Right lobe of liver (tissue), 6 donors: ENCODE results near the gene TTLL6. TPM values are rescaled to one million over a fixed set of nuclear protein-coding genes. Genes with fewer than 3 reads are reported as not detected.

Experiments
- ATAC-seq, 4 donors: fragments of 200-7000 bp; cut with Tn5 transposase; one replicate each; pipeline ENCODE4 v1.9.1; 2020; ENCODE audit warnings: mild to moderate bottlenecking in 4 of 4, moderate library complexity in 4 of 4
- DNase-seq, 3 donors: peaks; one replicate each; pipeline ENCODE4 v3.0.0-alpha.2; 2020
- H3K27ac ChIP-seq, 3 donors: fragments of 200-600 bp; one replicate each; pipeline ENCODE4 v1.8.0; 2022
- H3K27me3 ChIP-seq, 2 donors: fragments of 200-600 bp; one replicate each; pipeline ENCODE4 v1.8.0; 2022
- H3K36me3 ChIP-seq, 4 donors: fragments of 200-600 bp; sonication (generic) in 1 of 4; one replicate each; pipeline versions ENCODE4 v1.5.1 to v1.8.0; 2017 to 2022; ENCODE audit warnings: control low read depth in 1 of 4
- H3K4me1 ChIP-seq, 4 donors: fragments of 200-600 bp; sonication (generic) in 1 of 4; one replicate each; pipeline versions ENCODE4 v1.5.1 to v1.8.0; 2017 to 2022; ENCODE audit warnings: control low read depth in 1 of 4
- H3K4me3 ChIP-seq, 3 donors: fragments of 200-600 bp; one replicate each; pipeline ENCODE4 v1.8.0; 2022
- H3K9me3 ChIP-seq, 4 donors: fragments of 200-600 bp; sonication (generic) in 1 of 4; one replicate each; pipeline versions ENCODE4 v1.5.1 to v1.8.0; 2017 to 2022; ENCODE audit warnings: control low read depth in 1 of 4
- POLR2A ChIP-seq: fragments of 450-650 bp; IDR thresholded peaks from one replicate; pipeline ENCODE4 v1.6.1; 2017; ENCODE audit warnings: antibody characterized with exemption, mild to moderate bottlenecking
- WGBS: methylation state at CpG from one replicate; pipeline ENCODE4 v1.1.6; 2018; ENCODE audit warnings: low coverage, low lambda C conversion rate; ENCODE audit not compliant: insufficient coverage; ENCODE audit errors: missing lambda C conversion rate; 5-methylcytosine and 5-hydroxymethylcytosine counted together
- intact Hi-C, 2 donors: fragments of 100-400 bp; cut with DNase I; formaldehyde crosslinking; loops; one replicate each; pipeline versions ENCODE4 v1.11.2 to v1.14.1; 2022
- total RNA-seq, 6 experiments: library from RNA; depleted of rRNA in 2 of 6; stranded (reverse); fragments of >200 nt in 2 of 6; fragmentation: NEBNext Ultra II Directional in 3 of 6; extraction: Animal tissue kit (Norgen Biotek cat#: 25700) in 3 of 6; gene quantifications; one replicate each; pipeline versions ENCODE4 v1.1.0 to v1.2.4, GENCODE V29; 2016 to 2023
- TF ChIP-seq, protein P1 (sequence below), 4 donors: fragments of 200-600 bp in 3 of 4; fragments of 450-650 bp in 1 of 4; IDR thresholded peaks; one replicate each; pipeline versions ENCODE4 v1.5.1 to v1.8.0; 2016 to 2022; ENCODE audit warnings: antibody characterized with exemption in 4 of 4, mild to moderate bottlenecking in 2 of 4
- donor health status: DM: no; HTN: yes; CAD: no.
- donor health status: DM: no; HTN: no; CAD: no.
- donor health status: DM: no; HTN: no; CAD: no.
- donor health status: DM: no; HTN: yes; CAD: no.
- donor health status: DM: no; HTN: yes; CAD: no.

The TTLL6 gene
- total RNA-seq, 6 experiments from 2014 or later: 0.12 TPM; not detected in 5

DNA sequence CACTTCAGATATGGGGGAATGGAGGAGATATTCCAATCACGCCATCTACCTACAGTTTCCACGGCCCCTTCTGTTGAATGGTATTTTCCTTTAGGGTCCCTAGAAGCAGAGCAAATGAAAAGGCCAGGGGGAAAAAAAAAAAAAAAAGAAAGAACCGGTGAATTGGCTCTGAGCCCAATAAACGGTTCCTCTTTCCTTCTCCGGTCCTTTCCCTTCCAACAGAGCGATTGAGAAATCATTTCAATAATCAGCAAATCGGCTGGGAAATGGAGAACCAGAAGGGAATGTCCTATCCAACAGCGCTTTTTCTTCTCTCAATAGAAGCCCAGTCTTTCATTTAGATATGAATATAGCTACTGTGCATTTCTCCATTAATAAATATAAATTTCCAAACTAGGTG lies 61.7 kb downstream of the TTLL6 start:
- H3K4me3 ChIP-seq: no peak overlapping the region
- DNase-seq (no peak), ATAC-seq (no peak)
- TF ChIP-seq, protein P1, sequence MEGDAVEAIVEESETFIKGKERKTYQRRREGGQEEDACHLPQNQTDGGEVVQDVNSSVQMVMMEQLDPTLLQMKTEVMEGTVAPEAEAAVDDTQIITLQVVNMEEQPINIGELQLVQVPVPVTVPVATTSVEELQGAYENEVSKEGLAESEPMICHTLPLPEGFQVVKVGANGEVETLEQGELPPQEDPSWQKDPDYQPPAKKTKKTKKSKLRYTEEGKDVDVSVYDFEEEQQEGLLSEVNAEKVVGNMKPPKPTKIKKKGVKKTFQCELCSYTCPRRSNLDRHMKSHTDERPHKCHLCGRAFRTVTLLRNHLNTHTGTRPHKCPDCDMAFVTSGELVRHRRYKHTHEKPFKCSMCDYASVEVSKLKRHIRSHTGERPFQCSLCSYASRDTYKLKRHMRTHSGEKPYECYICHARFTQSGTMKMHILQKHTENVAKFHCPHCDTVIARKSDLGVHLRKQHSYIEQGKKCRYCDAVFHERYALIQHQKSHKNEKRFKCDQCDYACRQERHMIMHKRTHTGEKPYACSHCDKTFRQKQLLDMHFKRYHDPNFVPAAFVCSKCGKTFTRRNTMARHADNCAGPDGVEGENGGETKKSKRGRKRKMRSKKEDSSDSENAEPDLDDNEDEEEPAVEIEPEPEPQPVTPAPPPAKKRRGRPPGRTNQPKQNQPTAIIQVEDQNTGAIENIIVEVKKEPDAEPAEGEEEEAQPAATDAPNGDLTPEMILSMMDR (IDR thresholded peaks at IDR 0.05): no peak
- no peak for TF ChIP-seq POLR2A
- H3K36me3 ChIP-seq: no peaks in the 10 kb centered on the region
- WGBS: 15% methylated on average over 8 of the region's 8 CpGs
- no peak overlapping the region for H3K27ac ChIP-seq
- no peaks in the 10 kb centered on the region for H3K4me1 ChIP-seq
- peaks cover 7 to 43% of the 10 kb centered on the region in 2 donors for H3K27me3 ChIP-seq
- H3K9me3 ChIP-seq: no peaks in the 10 kb centered on the region
- intact Hi-C loops: no loop called here

DNA sequence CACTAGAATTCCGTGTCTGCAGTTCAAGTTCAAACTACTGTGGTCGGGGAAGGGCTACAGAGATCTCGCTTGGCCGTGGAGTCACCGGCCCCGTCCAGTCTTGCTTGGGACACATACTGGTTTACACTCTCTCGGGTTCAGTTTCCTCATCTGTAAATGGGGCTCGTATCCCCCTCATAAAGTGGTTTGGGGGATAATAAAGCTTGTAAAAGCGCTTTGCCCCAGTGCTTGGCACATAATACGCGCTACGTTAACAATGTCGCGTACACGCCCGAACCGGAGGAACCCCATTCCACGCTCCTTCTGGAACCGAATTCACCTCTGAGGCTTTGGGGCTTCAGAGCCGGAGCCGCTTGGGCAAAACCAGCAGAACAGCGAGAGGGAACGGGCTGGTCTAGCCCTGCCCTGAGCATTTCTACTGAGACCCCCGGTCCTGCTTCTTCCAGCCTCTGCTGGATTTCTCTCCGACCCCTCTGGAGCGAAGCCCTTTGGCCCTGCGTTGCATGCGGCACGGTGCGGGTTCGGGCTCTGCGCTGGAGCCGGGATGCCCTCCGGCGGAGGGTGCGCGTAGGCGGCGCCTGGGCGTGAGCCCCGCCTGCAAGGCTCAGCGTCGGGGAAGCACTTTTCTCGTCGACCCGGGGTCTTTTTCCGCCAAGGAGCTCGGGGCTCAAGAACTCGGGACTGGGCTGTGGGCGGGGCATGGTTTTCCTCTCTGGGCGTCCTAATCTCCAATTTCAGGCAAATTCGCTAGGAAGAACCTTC lies 62.3 kb downstream of the TTLL6 start:
- H3K4me3 ChIP-seq: no peak overlapping the region
- no peaks in the 10 kb centered on the region for H3K4me1 ChIP-seq
- DNase-seq (no peak), ATAC-seq (no peak)
- H3K36me3 ChIP-seq: no peaks in the 10 kb centered on the region
- H3K9me3 ChIP-seq: no peaks in the 10 kb centered on the region
- WGBS: 8% methylated on average over 20 of the region's 52 CpGs
- no peak overlapping the region for H3K27ac ChIP-seq
- TF ChIP-seq POLR2A: no peak
- TF ChIP-seq, protein P1 (IDR thresholded peaks at IDR 0.05): no peak
- intact Hi-C loops: no loop called here
- peaks cover 7 to 48% of the 10 kb centered on the region in 2 donors for H3K27me3 ChIP-seq

GRCh38 chr17:48753794-48754499 lies 63.1 kb downstream of the TTLL6 start:
- peaks cover 7 to 53% of the 10 kb centered on the region in 2 donors for H3K27me3 ChIP-seq
- H3K4me3 ChIP-seq: no peak overlapping the region
- no peaks in the 10 kb centered on the region for H3K36me3 ChIP-seq
- 9% methylated on average over 19 of the region's 22 CpGs for WGBS
- H3K9me3 ChIP-seq: no peaks in the 10 kb centered on the region
- DNase-seq (no peak), ATAC-seq (peak in 2 of 4 donors; percentile 36 to 37)
- intact Hi-C loops: no loop called here
- TF ChIP-seq, protein P1 (IDR thresholded peaks at IDR 0.05): no peak
- no peak for TF ChIP-seq POLR2A
- H3K27ac ChIP-seq: no peak overlapping the region
- no peaks in the 10 kb centered on the region for H3K4me1 ChIP-seq

DNA sequence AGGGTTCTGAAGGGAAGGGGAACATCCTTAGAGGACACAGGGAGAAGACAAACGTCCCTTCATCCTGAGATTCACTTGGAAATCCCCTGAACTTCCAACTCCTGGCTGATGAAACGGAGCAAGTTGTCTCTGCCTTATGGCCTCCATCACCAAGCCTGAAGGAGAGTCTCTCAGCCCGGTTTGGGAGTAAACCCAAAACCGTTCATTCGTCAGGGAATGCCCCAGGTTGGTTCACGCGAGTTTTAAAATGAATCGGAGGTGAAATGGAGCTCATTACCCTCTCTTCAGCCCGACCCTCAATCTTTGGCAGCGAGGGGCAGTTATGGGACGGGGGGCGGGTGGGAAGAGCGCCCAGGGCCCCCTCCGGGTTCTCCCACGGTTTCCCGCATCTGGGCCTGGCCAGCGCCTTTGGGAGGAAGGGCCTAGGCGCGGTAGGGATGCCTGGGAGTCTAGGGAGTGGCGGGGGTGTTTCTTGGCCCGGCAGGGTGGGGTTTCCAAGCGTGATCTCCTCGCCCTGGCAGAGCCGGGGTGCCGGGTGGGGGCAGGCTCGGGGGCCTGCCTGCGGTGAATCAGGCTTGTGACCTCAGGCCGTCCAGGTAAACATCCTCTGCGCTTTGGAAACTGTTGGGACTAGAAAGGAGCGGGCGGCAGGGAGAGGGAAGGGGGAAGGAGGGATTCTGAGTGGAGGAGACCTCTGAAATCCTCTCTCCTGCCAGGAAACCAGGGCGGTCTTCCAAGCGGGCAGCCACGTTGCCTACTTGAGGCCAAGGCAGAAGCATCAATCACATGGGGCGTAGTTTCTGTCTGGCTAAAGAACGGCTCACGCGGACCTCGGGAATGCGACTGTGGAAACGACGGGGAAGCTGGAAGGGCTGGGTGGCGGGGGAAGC lies 64.4 kb downstream of the TTLL6 start:
- TF ChIP-seq, protein P1 (IDR thresholded peaks at IDR 0.05): no peak
- TF ChIP-seq POLR2A: no peak
- Histone ChIP-seq H3K4me3 (no peak overlapping the region), H3K36me3 (no peaks in the 10 kb centered on the region), H3K27ac (no peak overlapping the region), H3K4me1 (no peaks in the 10 kb centered on the region), H3K9me3 (no peaks in the 10 kb centered on the region), H3K27me3 (peaks cover 13 to 64% of the 10 kb centered on the region in 2 donors)
- DNase-seq: no peak
- 7% methylated on average over 36 of the region's 43 CpGs for WGBS
- ATAC-seq: no peak
- intact Hi-C loops: no loop called here
